Ecto neural progenitor cell (in vitro differentiated cells): ENCODE measurements around the gene PAPLN.

ENCODE experiments used
- DNase-seq: peaks from one replicate; pipeline ENCODE4 v3.0.0-alpha.2; 2018; ENCODE audit warnings: low spot score

The PAPLN gene

DNA sequence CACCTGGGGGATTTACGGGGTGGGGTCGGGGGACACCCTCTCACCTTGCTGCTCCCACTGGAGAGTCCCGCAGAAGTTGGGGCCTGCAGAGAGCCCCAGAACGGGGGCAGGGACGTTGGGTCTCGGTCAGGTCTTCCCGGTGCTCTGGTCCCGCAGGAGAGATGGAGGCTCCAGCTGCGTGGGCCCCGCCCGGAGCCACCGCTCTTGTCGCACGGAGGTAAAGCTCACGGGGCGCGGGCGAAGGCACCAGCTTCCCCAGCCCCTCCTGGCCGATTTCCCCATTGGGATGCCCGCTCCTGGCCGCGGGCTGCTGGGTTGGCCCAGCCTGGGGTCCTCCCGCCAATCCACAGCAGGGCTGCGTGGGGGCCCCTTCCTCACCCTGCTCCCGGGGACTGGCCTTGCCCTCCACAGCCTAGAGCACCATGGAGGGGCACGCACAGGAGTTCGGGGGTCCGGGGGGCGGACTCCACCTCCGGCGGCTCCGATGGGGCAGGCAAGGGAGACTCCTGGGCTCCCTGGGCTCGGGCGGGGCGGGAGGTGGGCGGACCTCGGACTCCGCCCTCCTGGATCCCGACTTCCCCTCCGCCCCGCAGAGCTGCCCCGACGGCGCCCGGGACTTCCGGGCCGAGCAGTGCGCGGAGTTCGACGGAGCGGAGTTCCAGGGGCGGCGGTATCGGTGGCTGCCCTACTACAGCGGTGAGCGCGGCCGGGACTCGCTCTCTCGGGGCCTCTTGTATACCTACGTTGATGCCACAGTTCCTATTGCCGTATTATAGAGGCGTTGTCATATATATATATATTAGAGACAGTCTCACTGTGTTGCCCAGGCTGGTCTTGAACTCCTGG is 8.4 kb downstream of the PAPLN start:
- no peak for DNase-seq

DNA sequence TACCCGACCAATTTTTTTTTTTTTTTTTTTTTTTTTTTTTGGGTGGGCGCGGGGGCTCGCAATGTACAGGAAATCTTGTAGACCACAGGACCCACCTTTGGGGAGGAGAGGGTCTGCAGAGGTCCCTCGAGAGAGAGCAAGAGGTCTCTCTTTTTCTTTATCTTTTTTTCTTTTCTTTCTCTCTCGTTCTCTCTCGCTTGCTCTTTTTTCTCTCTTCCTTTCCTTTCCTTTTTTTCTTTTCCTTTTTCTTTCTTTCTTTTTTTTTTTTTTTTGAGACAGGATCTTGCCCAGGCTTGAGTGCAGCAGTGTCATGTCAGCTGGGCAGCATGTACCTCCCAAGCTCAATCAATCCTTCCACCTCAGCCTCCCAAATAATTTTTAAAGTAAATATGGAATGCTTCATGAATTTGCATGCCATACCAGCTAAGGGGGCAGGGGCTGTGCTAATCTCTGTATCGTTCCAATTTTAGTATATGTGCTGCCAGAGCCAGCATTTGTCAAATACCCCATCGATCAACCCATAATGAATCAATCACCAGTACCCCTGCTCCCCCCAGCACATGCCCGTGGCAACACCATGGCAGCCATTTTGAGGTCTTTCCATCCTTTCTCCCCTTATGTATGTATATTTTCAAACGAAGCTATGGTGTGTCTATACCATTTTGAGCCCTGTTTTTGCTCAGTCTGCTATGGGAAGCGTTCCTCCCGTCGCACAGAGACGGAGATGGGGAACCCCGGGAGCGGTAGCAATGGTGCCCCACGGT is 9.3 kb downstream of the PAPLN start:
- DNase-seq, result no peak

DNA sequence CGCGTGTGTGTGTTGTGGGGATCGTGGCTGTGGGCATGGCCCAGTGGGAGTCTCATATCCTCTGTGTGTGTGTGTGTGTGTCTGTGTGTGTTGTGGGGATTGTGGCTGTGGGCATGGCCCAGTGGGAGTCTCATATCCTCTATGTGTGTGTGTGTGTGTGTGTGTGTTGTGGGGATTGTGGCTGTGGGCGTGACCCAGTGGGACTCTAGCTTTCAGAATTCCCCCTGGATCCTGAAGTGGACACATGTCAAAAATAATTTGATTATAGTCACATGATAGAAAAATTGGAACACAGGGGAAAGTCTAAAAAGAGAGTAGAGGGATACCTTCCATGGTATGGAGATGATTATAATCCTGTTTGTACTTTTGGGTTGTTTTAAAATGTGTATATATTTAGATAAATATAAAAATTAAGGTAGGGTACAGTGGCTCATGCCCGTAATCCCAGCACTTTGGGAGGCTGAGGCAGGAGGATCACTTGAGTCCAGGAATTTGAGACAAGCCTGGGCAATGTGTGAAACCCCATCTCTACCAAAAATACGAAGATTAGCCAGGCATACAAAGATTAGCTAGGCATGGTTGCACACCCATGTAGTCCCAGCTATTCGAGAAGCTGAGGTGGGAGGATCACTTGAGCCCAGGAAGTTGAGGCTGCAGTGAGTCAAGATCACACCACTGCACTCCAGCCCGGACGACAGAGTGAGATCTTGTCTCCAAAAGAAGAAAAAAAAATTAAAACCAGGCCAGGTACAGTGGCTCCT is 11.0 kb downstream of the PAPLN start:
- no peak for DNase-seq

DNA sequence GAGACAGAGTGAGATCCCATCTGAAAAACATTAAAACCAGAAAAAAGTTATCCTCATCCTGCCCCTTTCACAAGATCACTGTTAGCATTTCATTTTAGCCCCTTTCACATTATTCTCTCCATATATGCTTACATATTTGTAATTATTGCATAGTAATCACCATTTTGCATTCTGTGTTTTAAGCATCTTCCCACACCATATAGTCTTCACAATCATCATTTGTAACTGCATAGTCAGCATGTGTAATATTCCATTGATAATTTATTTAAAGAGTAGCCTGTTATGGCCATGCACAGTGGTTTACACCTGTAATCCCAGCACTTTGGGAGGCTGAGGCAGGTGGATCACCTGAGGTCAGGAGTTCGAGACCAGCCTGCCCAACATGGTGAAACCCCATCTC is 11.8 kb downstream of the PAPLN start:
- no peak for DNase-seq

DNA sequence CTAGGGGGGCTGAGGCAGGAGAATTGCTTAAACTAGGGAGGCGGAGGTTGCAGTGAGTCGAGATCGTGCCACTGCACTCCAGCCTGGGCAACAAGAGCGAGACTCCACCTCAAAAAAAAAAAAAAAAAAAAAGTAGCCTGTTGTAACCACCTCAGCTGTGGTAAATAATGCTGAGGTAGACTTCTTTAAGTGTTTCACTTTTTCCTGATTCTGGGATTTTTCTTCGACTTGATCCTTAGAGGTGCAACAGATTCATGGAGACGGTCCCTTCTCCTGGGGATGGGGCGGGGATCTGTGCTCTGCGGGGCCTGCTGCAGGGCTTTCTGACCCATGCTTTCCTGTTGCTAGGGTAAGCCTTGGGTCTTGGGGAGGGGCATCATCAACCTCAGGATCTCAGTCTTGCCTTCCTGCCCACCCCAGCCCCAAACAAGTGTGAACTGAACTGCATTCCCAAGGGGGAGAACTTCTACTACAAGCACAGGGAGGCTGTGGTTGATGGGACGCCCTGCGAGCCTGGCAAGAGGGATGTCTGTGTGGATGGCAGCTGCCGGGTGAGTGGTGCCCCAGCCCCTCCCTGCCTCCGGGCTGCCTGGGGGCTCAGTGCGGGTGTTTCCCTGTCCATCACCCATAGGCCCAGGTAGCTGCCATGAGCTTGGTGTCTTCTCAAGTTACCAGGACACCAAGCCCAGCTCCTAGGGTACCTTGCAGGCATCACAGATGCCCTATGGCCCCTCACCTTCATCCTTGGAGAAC is 12.4 kb downstream of the PAPLN start:
- DNase-seq, result no peak

DNA sequence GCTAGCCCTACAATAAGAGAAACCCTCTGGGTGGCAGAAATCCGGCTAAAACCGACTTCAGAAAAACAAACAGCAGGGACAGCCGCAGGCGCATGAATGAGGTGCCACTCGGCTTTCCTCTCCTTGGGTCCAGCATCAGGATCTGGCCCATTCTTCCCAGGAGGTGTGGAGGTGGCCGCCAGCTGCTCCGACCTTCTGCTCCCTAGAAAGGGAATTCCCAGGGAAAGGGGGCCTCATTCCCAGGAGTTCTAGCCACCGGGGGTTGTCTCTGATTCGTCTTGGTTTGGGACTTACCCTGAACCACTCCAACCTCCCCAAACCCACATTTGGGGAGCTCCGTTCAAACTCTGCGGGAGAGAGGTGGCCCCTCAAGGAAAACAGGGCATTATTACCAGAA is 13.0 kb downstream of the PAPLN start:
- DNase-seq, result no peak

DNA sequence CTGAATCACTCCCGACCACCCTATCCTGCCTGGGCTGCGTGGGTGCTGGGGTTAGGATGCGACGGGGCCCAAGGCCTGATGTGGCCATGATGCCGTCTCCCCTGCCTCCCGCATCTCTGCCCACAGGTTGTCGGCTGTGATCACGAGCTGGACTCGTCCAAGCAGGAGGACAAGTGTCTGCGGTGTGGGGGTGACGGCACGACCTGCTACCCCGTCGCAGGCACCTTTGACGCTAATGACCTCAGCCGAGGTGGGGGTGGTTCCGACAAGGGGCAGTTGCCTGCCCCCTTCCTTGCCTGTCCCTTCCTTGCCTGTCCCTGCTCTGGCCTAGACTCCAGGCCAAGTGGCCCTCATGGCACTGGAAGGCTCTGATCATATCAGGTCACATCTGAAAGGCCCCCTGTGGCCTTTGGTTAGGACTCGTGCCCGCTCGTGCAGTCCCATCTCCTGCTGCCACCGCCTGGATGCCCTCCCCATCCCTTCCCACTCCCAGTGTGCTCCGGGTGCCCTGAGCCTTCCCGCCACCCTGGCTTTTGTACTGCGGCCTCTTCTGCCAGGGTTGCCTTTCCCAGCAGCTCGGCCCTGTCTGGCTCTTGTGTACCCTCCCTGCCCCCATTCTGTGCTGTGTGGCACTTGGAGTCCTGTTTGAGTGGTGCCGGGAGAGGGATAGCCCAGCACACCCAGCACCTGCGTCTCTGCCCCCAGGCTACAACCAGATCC is 13.6 kb downstream of the PAPLN start:
- no peak for DNase-seq

DNA sequence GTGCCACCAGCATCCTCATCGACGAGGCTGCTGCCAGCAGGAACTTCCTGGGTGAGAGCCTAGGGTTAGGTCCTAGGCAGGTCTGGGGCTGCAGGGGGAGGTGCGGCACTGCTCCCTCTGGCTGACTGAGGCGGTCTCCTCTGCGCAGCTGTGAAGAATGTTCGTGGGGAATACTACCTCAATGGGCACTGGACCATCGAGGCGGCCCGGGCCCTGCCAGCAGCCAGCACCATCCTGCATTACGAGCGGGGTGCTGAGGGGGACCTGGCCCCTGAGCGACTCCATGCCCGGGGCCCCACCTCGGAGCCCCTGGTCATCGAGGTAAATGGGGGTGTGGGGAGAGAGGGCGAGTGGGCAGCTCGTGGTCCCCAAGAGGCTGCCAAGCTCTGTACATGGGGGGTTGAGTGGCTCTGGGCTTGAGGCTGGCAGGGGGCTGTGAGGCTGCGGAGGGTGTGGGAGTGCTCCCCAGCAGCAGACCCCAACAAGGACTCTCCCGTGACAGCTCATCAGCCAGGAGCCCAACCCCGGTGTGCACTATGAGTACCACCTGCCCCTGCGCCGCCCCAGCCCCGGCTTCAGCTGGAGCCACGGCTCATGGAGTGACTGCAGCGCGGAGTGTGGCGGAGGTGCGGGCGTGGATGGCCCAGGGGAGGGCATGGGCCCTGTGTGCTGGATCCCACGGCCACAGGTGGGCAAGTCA is 14.4 kb downstream of the PAPLN start:
- no peak for DNase-seq

DNA sequence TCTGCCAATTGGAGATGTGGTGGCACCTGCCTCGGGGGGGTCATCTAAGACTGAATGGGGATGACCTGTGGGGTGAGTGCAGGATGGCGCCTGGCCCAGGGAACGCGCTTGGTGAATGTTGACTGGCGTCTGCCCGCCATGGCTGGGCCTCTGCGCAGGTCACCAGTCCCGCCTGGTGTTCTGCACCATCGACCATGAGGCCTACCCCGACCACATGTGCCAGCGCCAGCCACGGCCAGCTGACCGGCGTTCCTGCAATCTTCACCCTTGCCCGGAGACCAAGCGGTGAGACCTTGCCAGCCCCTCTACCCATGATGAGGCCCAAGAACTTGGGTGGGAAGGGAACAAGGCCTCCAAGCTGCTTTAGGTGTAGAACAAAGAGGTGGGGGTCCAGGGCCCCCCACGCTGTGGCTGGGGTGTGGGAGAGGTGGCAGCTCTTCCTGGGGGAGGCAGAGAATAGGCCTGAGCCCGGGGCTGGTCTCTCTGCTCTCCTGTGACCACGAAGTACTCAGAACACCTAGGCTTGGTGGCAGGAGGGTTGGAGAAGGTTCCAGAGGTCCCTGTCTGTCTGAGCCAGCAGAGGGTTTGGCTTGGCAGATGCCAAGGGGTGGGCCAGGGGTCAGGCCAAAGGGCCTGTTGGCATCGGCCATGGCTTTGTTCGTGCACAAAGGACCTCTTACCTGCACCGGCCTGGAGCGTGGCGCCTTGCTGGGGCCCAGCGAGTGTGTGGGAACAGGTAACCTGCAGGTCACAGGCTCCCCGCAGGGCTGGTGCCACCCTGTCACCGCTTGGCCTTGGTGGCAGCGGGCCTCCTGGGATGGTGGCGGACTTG is 15.4 kb downstream of the PAPLN start:
- no peak for DNase-seq

DNA sequence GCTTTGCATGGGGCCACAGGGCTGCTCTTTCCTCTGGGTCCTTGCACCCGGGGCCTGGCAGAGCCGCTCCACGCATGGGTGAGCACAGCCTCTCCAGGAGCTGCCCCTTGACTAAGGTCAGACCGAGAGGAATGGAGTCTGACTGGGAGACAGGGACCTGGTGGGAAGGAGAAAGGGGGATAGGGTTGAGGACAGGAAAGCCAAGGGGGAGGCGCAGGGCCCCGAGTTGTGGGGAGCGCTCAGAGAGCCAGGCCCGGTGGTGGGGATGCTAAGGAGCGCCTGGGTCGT is 16.0 kb downstream of the PAPLN start:
- no peak for DNase-seq

DNA sequence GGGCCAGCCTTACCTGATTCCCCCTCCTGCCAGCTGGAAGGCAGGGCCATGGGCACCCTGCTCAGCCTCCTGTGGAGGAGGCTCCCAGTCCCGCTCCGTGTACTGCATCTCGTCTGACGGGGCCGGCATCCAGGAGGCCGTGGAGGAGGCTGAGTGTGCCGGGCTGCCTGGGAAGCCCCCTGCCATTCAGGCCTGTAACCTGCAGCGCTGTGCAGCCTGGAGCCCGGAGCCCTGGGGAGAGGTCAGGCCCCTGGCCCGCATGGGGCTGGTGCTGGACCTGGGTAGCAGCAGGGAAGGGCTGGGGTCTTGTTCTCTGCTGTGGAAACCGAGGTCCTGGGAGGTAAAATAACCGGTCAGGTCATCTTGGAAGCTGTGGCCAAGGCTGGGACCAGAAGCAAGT is 16.4 kb downstream of the PAPLN start:
- DNase-seq, result no peak

DNA sequence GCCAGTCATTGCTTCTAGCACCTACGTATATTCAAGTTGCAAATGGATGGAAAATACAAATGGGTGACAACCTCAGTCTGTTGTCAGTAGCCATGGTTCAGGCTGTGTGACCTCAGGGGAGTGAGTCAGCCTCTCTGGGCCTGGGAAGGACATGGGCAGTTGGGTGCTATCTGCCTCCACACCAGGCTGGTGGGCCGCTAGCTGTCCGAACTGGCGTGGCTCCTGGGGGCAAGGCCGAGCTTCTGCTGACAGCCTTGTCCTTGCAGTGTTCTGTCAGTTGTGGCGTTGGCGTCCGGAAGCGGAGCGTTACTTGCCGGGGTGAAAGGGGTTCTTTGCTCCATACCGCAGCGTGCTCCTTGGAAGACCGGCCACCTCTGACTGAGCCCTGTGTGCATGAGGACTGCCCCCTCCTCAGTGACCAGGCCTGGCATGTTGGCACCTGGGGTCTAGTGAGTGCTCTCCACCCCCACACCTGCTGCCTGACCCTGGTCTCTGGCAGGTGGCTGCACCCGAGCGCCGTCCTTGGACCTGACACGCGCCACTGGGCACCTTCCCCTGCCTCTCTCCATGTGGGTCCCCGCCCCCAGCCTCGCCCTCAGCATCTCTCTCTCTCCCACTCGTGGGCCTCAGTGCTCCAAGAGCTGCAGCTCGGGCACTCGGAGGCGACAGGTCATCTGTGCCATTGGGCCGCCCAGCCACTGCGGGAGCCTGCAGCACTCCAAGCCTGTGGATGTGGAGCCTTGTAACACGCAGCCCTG is 17.1 kb downstream of the PAPLN start:
- DNase-seq, result no peak

DNA sequence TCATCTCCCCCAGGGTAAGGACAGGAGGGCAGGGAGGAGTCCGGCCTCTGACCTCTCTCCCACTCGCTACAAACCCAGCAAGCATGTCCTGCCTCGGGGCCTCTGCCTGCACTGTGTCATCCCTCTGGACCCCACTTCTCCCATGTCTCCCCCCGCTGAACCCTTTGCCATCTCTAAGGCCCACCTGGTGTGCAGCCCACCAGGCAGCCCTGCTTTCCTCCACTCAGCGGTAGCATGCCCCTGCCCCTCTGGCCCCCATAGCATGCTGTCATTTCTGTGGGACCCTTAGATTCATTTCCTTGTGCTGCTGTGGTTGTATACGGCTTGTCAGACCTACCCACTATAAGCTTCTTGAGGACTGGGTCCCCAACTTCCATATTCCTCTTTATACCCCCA is 17.7 kb downstream of the PAPLN start:
- no peak for DNase-seq

DNA sequence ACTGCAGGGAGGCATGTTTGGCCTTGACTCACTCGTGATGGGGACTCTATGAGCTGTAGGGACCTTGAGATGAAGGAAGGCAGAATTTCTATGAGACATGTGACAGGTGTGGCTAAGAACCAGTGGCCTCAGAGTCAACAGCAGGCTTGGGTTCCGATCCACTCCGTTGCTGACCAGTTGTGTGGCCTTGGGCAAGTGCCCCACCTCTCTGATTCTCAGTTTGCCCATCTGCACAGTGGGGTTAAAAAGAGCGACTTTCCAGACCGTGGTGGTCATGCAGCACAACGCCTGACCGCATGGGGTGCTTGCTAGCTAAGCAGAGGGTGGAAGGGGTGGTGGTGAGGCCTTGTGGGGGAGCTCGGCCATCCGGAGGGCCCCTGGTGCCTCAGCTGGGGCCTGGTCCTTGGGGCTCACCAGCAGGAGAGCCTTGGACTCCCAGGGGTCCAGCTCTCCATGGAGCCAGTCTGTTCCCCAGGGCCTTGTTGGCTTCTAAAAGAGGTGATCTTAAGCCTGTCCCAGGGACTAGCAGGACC is 18.5 kb downstream of the PAPLN start:
- DNase-seq, result no peak

DNA sequence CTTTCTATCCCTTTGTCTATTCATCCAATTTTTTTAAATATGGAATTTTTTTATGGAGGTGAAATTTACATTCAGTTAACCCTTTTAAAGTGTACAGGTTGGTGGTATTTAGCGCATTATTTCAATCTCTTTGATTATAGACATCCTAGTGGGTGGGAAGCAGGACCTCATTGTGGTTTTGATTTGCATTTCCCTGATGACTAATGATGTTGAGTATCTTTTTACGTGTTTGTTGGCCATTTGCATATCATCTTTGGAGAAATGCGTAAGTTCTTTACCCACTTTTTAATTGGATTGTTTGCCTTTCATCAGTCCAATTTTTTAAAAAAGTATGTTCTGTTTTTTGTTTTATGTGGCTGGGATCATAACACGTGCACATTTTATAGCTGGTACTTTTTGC is 20.8 kb downstream of the PAPLN start:
- no peak for DNase-seq

DNA sequence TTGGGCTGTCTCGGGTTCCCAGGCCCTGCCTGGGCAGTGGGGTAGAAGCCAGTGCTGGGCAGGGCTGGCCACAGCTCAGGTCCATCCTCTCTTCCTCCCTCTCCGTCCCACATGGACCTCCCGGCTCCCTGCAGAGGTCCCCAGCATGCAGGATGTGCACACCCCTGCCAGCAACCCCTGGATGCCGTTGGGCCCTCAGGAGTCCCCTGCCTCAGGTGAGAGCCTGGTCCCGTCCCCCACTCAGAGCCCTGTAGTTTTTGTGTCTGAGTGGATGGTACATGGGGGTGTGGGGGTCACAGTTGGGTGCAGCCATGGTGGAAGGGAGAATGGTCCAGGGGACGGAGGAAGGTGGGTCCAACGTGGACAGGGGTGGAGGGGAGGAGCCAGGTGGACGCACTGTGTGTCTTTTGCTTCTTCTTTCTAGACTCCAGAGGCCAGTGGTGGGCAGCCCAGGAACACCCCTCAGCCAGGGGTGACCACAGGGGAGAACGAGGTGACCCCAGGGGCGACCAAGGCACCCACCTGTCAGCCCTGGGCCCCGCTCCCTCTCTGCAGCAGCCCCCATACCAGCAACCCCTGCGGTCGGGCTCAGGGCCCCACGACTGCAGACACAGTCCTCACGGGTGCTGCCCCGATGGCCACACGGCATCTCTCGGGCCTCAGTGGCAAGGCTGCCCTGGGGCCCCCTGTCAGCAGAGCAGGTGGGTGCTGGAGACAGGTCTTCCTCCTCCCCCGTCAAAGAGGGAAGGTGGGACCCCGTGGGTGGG is 21.7 kb downstream of the PAPLN start:
- no peak for DNase-seq

DNA sequence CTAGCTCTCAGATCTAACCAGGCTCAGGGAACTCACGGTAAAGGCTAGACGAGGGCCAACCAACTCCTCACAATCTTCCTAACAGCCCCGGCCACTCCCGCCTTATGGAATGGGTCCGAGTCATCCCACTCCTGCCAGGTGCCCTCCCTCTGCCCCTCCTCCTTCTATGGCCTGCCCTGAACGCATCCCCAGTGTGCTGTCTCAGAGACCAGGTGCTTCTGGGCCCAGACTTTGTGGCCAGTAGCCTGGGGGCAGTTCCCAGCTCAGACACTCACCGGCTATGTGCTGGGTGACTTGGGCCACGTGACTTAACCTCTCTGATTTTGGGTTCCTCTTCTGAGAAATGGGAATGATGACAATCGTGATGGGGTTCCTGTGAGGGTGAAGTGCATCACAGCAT is 22.5 kb downstream of the PAPLN start:
- DNase-seq, result no peak

DNA sequence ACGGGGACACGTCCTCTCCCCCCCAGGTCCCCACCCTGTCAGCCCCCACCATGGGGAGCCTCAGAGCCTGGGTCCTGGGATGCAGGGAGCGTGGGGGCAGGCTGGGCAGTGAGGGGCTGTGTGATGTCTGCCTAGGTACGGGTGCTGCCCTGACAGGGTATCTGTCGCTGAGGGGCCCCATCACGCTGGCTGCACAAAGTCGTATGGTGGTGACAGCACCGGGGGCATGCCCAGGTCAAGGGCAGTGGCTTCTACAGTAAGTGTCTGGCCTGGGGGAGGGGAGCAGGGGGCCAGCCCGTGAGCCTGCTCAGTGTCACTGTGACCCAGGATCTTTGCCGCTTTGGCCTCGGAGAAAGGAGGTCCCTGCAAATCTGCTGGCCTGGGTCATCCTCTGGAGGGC is 23.3 kb downstream of the PAPLN start:
- DNase-seq, result no peak
